Cardiac fibroblast (primary cell): Measurements from ENCODE around the gene TTC38.

ENCODE experiments used
- DNase-seq, 2 donors: peaks; one replicate each; pipeline versions ENCODE4 v3.0.0 to v3.0.0-alpha.2; 2010; ENCODE audit warnings: low read depth in 2 of 2
- H3K4me3 ChIP-seq, 2 donors: replicated peaks in 1 of 2; 1 replicate in 1 of 2; 2 replicates in 1 of 2; pipeline ENCODE4 v1.5.1; 2011; ENCODE audit warnings: low read depth in 2 of 2, low read length in 2 of 2, mild to moderate bottlenecking in 2 of 2, moderate library complexity in 1 of 2
- TF ChIP-seq, protein P1 (sequence below): IDR thresholded peaks from one replicate; pipeline ENCODE4 v1.5.1; 2011; ENCODE audit warnings: low read depth, mild to moderate bottlenecking, low read length, inconsistent platforms

TTC38 gene

DNA sequence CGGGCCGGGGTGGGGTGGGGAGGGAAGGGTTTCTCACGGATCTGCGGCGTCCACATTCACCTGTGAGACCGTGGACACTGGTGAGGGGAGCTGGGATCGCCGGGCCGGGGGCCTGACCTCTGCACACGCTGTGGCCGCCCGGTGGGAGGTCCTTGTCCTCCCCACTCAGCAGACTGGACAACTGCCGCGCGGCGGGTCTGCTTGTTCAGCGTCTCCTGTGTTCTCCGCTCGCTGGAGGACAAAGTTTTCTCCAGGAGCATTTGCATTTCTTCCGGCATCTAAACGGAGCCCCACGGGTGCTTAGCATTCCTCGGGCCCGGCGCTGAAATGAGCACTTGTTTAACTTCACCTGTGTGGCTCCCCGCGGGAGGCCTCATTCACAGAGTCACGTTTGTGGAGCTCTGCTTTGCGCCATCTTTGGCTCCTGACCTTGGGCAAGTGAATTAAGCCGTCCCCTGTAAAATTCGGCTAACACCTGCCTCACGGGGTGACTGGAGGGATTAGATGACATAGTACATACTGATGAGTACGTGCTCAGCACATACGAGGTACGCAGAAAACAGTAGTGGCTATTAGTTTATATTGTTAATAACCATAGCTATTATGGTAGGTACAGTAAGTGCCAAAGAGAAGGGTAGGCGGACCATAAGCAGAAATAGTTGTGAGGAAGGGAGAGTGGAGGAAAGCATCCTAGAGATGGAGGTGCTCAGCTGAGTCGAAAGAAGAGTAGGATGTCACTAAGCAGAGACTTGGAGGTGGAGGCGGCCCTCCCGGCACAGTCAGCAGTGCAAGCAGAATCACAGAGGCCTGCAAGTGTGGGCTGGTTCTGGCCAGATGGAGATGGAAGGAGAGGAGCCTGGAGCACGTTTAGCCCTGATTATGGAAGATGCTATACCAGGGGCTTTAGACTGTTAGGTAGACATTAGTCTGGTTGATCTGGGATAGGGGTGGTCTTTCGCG lies 68.6 kb downstream of the TTC38 start:
- TF ChIP-seq, protein P1, sequence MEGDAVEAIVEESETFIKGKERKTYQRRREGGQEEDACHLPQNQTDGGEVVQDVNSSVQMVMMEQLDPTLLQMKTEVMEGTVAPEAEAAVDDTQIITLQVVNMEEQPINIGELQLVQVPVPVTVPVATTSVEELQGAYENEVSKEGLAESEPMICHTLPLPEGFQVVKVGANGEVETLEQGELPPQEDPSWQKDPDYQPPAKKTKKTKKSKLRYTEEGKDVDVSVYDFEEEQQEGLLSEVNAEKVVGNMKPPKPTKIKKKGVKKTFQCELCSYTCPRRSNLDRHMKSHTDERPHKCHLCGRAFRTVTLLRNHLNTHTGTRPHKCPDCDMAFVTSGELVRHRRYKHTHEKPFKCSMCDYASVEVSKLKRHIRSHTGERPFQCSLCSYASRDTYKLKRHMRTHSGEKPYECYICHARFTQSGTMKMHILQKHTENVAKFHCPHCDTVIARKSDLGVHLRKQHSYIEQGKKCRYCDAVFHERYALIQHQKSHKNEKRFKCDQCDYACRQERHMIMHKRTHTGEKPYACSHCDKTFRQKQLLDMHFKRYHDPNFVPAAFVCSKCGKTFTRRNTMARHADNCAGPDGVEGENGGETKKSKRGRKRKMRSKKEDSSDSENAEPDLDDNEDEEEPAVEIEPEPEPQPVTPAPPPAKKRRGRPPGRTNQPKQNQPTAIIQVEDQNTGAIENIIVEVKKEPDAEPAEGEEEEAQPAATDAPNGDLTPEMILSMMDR: no peak
- H3K4me3 ChIP-seq: peak overlapping the region; percentile 81 to 96
- DNase-seq: peak; percentile 11 to 27

DNA sequence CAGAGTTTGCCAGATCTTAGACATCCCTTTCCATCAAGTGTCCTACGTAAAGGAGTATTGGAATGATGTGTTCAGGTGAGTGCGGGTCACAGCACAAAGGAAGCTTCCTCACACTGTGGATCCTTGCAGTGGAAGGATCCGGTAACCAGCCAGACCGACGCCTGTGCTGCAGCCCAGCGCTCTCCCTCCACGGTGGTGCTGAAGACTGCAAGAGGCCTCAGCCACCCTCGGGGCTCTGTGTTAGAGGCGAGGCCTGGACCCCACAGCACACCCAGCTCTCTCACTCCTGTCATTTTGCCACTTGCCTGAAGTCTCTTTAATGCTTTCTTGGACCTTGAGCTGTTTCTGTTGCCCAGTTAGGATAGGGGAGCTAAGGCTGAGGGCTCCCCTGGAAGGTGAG lies 70.1 kb downstream of the TTC38 start:
- H3K4me3 ChIP-seq: no peak overlapping the region
- no peak for DNase-seq
- TF ChIP-seq, protein P1: no peak

DNA sequence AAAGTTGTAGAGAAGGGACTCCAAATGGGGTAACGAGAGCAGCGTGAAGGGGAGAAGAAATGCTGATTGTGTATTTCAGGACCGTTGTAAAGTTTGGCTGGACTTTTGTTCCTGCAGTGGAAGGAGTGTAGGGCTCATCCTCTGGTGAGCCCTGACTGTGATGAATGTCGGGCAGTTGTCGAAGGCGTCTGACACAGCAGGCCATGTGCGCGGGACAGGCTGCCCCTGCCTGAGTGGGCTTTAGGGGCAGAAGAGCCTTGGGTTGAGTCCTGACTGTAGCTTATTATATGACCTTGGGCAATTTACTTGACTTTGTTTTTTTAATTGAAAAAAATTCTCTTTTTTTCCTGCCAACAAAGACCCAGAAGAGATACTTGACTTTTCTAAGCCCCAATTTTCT lies 70.8 kb downstream of the TTC38 start:
- TF ChIP-seq, protein P1: no peak
- no peak overlapping the region for H3K4me3 ChIP-seq
- DNase-seq: no peak

GRCh38 chr22:46339956-46340355 lies 72.1 kb downstream of the TTC38 start:
- H3K4me3 ChIP-seq: no peak overlapping the region
- no peak for DNase-seq
- TF ChIP-seq, protein P1: no peak

DNA sequence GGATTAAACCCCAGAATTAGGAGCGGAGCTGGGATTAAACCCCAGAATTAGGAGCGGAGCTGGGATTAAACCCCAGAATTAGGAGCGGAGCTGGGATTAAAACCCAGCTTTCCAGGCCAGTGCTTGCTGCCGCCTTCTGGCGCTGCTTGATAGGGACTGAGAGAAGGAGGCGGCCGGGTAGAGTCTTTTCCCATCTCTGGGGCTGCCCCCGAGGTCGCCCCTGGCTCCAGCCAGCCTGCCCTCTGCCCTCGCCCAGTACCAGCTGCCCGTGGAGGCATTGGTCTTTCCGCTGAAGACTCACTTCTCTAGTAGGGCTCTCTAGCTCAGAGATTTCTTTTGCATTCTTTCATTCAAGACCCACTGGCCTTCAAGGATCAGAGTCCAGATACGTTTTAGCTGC lies 72.9 kb downstream of the TTC38 start:
- no peak for DNase-seq
- no peak overlapping the region for H3K4me3 ChIP-seq
- TF ChIP-seq, protein P1: no peak
